ENCODE data around the gene TUBB4B.

TUBB4B gene

DNA sequence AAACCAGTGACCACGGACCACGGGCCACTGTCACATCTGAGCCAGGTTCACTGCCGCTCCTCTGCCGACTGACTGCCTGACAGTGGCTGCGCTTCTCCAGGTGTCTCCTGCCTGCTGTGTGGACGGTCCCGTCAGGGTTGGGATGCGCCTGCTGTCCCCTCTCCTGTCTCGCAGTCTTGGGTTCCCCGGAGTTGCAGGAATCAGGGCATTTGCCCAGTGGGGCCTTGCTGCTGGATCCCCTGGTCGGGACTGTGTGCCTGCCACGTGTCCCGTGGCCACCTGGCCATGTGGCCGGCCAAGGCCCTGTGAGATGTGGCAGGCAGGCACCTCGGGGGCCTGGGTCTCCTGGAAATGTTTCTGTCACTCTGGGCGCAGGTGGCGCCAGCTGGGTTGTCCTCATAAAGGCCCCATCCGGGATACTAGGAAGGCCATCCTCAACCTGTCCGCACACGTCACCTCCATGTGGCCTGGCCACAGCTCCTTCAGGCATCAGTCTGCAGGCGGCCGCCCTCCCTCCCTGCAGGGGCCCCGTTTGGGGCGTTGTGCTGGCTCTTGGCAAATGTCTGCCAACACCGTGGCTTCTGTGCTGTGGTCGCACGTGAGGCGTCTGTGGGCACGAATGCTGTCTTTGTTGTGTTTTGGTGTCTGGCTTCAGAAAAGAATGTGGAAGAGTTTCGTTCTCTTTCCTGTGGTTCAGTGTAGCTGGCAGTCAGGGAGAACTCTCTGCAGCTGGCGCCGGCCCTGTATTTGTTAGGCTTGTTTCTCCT, 30.0 kb downstream of the TUBB4B start:
- DNase-seq (ENCODE audit: low read depth in 1 of 2, low spot score in 1 of 2): no peak

DNA sequence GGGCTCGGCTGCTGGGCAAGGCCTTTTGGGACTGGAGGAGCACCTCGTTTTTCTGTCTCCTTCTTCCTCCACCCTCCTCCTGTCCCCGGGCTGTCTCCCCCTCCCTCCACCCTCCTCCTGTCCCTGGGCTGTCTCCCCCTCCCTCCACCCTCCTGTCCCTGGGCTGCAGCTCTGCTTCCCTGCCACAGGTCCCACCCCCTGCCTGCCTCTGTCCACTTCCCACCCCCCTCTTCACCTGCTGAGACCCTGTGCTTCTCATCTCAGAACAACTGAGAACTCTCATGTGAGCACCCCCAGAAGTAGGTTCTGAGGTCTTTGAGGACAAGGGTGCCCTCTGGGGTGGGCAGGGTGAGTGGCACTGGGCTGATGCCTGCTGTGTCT, 30.6 kb downstream of the TUBB4B start:
- no peak for DNase-seq (ENCODE audit: low read depth in 1 of 2, low spot score in 1 of 2)

DNA sequence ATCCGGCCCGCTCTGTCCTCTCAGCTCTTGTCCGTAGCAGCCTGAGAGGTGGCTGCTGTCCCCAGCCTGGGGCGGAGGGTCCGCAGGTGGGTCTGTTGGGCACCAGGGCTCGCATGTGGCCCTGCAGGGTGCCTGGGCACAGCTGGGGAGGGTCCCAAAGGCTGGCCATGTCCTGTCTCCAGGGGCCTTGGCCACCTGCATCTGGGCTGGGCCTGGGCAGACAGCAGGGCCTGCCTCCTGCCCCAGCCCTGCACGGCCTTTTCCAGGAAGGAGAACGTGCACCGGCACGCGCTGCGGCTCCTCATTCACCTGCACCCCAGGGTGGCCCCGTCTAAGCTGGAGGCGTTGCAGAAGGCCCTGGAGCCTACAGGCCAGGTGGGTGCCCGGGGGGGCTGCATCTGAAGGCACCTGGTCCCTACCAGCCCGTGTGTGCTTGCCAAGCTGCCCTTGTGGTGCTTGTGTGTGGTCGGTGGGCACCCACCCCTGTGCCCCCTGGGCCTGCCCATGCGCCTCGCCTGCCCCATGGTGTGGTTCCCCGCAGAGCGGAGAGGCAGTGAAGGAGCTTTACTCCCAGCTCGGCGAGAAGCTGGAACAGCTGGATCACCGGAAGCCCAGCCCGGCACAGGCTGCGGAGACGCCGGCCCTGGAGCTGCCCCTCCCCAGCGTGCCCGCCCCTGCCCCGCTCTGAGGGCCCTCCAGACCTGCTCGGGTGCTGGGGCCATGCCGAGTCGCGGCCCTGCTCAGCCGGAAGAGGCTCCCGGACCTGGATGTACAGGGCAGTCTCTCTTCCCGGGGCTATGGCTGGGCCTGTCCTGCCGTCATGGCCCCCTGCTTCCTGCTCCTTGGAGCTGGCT, 31.4 kb downstream of the TUBB4B start:
- DNase-seq (ENCODE audit: low read depth in 1 of 2, low spot score in 1 of 2): no peak

DNA sequence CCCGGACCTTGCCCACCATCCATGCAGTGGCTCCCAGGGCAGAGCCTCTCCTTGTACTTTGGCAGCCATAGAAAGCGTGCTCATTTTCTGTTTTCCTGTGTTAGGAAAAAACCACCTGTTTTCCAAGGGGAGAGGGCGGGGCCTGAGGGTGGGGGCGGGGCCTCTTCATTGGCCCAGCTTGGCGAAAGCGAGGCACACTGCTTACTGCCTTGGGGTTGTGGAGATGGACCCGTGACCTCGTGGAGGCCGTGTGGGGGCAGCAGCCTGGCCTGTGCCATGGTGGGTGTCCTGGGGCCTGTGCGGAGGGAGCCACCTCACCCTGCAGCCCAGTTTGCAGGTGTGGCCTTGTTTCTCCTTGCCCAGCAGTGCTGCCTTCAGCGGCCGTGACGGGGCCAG, 32.0 kb downstream of the TUBB4B start:
- DNase-seq (ENCODE audit: low read depth in 1 of 2, low spot score in 1 of 2): no peak

DNA sequence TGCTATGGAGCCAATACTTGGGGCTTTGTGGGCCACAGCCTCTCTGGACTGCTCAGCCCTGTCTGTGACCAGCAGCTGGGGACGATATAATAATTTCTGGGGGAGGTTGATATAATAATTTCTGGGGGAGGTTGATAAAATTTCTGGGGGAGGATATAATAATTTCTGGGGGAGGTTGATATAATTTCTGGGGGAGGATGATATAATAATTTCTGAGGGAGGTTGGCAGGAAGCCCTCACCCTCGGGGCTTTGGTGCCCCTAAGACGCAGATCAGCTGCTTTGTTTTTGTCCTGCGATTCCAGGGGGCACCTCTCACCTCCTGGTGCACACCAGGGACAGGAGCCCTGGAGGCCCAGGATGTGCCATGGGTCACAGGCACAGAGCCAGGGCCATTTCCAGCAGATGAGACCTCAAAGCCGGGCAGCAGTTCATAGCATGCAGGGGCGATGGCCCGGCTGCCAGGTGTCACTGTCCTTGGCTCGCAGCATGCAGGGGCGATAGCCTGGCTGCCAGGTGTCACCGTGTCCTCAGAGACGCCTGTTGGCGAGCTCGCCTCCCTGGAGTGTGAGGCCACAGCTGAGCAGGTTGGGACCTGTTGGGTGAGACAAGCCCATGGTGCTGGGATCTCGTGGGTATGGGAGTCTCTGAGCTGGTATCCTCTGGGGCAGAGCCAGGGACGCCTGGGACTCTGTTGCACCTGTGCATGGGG, 32.7 kb downstream of the TUBB4B start:
- no peak for DNase-seq (ENCODE audit: low read depth in 1 of 2, low spot score in 1 of 2)

DNA sequence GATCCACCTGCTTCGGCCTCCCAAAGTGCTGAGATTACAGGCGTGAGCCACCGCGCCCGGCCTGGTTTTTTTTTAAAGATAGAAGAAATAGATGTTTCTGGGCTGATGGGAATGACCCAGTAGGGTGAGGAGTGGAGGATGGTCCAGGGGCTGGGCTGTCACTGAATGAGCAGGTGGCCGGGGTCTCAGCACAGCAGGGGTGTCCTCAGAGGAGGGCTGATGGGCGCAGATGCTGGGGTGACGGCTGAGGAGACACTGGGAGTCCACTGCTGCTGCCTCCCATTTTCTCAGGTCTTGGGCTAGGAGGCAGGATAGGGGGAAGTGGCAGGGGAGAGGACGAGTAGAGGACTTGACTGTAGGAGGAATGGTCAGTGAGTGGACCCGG, 34.1 kb downstream of the TUBB4B start:
- no peak for DNase-seq (ENCODE audit: low read depth in 1 of 2, low spot score in 1 of 2)

DNA sequence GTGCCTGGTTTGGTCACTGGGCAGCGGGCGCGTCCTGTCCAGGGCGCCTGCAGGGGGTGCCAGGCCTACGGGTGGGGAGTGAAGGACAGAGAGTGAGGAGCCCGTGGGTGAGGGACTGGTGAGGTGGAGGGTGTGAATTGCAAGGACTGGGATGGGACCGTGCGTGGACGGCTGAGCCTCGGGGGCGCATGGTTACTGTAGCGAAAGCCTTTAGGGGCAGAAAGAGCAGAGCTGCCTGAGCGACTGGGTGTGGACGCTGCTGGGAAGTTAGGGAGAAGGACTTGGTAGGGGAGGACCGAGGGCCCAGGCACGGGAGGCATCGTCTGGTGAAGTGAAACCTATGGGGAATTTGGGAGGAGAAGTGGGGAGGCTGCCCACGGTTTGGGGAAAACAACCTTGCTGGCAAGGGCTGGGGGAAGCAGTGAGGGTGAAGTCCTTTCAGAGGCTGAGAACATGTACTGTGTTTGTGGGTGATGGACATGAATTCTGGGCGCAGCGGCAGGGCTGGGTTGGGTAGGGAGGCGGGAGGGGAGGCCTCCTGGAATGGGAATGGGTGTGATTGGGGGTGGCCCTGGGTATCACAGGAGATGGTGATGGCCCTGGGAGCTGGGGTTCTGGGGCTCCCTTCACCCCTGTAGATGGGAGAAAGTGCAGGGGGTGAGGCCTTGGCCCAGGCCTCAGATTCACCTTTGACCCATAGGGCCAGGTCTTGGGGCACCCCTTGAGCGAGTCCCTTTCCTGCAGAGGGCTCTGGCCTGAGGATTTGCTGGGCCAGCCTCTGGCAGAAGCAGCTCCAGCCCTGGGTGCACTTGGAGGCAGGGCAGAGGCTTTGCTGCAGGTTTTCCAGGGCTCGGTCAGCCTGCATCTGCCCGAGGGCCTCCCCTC, 34.7 kb downstream of the TUBB4B start:
- DNase-seq (ENCODE audit: low read depth in 1 of 2, low spot score in 1 of 2): no peak

DNA sequence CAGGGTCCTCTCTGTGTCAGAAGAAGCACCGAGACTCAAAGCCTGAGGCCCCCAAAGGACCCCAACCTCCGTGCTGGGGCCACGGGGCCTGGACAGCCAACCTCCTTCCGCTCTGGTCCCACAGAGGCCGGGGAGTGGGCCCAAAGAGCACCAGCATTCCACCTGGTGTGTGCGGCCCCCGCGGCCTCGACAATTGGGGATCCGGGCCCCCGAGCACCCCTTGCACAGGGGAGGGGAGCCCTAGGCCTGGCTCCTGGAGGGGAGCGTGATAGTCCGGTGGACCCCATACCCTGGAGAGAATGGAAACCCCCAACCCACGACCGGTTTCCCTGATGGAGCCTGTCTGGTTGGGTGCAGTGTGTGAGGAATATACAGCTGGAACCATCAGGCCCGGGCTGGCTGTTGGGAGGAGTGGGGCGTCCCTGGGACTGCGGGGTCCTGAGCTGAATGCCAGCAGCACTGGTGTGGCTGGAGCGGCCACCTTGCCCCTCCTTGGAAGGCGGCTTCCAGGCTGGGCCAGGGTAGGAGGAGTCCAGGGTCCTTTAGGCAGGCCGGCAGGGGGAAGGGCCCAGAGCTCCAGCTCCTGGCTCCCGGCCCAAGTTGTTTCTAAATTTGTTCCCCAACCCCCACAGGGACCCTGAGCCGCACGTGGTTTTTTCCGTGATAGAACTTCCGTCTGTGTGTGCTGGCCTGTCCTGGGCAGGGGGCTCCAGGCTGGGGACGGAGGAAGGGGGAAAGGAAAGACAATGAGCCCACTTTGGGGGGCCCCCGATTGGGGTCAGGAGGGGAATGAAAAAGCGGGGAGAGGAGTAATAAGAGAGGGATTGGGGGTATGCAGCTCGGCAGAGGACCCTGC, 35.6 kb downstream of the TUBB4B start:
- DNase-seq (ENCODE audit: low read depth in 1 of 2, low spot score in 1 of 2): no peak

DNA sequence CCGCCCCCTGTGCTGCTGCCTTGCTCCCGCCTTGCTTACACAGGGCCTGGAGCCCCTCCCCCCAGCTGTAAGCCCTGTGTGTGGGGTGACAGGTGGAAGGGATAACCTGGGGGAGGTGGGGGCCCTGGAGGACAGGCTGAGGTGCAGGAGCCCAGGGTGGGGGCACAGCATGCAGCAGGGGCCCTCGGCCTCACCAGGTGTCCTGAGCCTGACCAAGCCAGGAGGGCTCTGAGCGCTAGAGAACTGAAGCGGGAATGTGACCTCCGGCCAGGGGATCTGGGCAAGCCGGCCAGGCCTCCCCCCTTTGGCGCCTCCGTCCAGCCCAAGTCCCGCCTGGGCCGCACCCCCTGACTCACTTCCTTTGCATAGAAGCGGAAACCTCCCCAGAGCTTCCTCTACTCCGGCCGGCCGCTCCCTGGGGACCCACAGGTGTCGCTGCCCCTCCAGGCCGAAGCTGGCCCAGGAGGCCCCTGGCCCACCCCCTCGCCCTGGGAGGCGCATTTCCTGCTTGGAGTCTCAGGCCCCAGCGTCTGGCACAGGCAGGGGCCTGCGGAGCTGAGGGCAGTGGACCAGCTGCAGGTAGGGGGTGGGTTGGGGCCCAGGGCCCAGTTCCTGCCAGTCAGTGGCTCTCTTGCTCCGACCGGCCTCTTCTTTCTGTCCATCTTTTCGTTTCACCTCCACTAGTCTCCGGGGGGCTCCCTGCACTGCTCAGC, 36.4 kb downstream of the TUBB4B start, which contains the start of gene TOR4A:
Gene TOR4A (plus strand): TSS at position 398 of the 713 bp plus-strand sequence. CDS start 964 bp downstream, outside the sequence.
- no peak for DNase-seq (ENCODE audit: low read depth in 1 of 2, low spot score in 1 of 2)

DNA sequence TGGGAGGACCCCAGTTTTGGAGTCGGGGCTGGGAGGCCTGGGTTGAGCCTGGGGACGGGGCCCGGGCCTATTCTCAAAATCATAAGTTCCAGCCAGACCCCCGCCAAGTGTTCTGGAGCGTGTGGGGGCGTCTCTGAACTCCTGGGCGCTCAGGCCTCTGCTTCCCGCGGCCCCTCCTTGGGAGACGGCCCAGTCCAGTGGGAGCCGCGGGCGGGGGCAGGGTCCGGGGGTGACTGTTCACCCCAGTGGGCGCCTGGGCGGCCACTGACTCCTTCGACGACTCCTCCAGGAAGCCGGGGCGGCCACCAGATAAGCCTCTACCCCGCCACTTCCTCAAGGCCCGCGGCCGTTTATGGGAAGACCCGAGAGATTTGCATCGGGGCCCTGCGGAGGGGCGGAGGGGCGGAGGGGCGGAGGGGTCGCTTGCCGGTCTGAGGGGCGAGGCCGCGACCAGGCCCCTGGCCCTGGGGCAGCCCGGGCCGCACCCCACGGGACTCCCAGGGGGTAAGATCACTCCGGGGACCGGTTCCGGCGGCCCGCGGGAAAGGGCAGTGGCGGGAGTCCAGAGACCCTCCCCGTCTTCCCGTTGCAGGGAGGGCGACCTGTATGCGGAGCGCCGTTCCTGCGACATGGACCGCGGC, 37.1 kb downstream of the TUBB4B start:
- DNase-seq (ENCODE audit: low read depth in 1 of 2, low spot score in 1 of 2): no peak

DNA sequence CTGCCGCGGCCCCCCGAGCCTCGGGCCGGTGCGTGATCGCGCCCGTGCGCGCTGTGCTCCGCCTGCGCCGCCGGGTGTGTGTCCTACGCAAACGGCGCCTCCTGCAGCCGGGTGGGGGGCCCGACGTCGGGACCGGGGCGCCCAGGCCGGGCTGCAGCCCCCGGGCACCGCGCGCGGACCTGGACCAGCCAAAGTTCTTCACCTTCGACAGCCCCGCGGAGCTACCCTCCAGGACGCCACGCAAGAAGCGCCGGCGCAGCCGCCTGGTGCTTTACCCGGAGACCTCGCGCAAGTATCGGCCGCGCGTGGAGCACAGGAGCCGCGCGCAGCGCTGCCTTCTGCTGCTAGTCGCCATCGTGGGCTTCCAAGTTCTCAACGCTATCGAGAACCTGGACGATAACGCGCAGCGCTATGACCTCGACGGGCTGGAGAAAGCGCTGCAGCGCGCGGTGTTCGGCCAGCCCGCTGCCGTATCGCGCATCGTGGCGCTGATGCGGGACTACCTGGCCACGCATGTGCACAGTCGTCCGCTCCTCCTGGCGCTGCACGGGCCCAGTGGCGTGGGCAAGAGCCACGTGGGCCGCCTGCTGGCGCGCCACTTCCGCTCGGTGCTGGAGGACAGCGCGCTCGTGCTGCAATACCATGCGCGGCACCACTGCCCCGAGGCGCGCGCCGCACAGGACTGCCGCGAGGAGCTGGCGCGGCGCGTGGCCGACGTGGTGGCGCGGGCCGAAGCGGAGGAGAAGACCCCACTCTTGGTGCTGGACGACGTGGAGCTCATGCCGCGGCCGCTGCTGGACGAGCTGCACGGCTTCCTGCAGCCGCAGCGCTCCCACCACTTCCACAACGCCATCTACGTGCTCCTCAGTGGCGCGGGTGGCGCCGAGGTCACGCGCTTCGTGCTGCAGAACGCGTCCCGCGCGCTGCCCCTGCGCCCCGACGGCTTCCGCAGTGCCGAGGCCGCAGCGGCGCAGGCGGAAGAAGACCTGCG, 37.9 kb downstream of the TUBB4B start:
- DNase-seq (ENCODE audit: low read depth in 1 of 2, low spot score in 1 of 2): no peak

DNA sequence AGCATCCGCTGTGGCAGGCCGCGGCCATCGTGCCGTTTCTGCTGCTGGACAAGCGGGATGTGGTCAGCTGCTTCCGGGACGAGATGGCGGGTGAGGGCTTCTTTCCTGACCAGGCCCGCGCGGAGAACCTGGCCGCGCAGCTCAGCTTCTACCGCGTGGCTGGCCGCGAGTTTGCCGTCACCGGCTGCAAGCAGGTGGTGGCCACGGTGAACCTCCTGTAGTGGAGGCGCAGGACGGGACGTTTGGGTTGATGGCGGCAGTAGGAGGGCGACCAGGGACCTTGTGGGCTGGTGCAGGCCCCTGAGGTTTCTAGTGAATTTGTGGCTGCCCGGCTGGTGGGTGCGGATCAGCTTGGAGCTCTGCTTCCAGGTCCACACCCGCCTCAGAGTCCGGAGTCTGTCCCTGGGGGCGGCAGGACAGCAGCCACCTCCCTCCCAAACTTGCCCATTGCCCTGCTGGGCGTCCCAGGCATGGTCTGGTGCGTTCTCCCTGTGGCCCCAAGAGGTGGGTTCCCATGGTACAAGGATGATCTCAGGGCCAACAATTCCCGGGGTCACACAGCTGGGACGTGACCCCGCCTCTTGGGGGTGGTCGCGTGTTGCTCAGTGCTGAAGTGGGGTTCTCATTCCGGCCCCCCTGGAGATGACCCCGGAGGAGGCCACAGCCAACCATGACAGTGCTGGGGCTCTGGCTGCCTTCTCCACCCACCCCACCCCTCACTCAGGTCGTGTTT, 38.8 kb downstream of the TUBB4B start:
- DNase-seq (ENCODE audit: low read depth in 1 of 2, low spot score in 1 of 2): no peak

DNA sequence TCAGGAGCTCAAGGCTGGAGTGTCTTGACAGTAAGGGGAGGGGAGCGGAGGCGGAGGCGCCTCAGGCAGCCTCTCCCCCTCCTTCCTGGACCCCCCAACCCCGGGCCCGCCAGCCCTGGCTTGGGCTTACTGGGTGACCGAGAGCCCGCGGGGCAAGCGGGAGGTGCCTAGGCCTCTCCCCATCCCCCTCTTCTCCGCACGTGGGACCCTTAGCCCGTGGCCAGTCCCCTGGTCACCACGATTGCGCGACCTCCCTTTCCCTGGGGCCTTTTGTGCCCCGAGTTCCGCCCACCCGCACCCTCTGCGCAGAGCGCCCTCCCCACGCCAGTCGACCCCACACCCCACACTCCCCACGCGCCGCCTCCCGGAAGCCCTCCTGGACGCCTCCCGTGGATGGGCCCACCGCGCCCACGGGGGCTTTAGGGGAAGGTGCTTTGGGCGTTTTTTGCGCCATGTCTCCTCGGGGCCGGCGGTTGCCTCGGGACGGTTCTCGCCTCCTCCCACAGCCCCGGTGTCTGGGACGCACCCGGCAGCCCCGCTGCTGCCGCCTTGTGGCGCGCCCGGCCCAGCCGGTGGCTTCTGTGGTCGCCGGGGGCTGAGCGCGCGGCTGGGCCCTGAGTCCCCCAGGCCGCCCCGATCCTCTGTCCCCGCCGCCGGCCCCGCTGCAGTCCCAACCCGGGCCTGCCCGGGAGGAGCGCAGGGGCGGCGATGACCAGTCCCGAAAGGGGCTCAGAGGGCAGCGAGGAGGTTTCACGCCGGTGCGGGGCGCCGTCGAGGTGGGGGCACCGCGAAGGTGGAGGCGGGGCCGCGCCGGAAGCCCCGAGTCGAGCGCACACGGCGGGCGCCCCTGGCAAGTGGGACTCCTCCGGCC, 39.6 kb downstream of the TUBB4B start:
- no peak for DNase-seq (ENCODE audit: low read depth in 1 of 2, low spot score in 1 of 2)

DNA sequence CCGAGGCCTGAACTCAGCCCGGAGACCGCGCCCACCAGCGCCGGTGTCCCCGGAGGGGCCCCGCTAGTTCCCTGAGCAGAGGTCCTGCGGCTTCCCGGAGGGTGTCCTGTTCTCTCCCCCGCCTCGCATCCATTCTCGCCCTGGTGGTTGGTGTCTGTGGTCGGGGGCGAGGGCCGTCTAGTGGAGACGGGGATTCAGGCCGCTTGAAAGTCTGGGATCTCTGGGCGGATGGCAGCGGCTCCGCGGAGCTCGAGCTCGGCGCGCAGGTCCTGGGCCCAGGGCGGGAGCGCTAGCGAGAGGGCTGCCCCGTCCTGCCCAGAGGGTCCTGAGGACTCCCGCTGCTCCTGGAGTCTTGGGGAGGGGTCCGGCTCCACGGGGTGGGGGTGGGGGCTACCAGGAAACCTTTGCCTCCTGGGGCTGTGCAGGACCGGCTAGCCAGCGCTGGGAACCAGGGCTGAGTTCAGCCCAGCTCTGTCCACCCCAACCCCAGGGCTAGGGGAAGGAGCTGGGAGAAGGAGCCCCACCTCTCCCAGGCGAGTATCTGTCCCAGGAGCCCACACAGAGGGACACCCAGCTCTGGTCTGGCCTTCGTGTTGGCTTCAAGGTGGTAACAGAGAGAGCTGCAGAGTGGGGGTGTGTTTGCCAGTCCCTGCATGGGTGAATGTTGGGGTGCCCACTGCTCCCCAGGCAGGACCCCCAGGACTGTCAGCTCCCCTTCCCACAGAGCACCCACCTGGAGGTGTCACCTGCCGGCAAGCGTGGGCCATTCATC, 40.4 kb downstream of the TUBB4B start:
- no peak for DNase-seq (ENCODE audit: low read depth in 1 of 2, low spot score in 1 of 2)

DNA sequence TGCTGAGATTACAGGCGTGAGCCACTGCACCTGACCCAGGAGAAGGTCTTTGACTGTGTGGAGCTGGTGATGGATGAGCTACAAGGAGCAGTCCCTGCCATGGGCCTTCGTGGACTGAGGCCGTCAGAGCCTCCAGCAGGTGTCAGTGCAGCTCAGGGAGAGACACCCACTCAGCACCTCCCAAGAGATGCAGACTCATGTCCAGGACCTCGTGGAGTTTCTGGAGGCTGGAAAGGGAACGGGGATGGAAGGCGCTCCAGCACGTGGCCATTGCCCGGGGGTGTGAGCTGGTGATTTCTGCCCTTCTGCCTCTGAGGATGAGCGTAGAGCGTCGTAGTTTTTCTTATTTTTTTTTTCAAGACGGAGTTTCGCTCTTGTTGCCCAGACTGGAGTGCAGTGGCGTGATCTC, 45.9 kb downstream of the TUBB4B start:
- DNase-seq (ENCODE audit: low read depth in 1 of 2, low spot score in 1 of 2): no peak
